Neural progenitor cell (in vitro differentiated cells): ENCODE results near the gene ARHGEF4.

Source experiments
- EZH2 ChIP-seq: fragments of 200-600 bp; sonication (generic); IDR thresholded peaks from 2 replicates; pipeline ENCODE4 v1.6.1; 2017; ENCODE audit warnings: antibody characterized with exemption, mild to moderate bottlenecking, moderate library complexity
- EZH2phosphoT487 ChIP-seq: fragments of 200-600 bp; sonication (generic); IDR thresholded peaks from 2 replicates; pipeline ENCODE4 v1.6.1; 2017; ENCODE audit warnings: antibody characterized with exemption
- TF ChIP-seq, protein P1 (sequence below): fragments of 200-600 bp; sonication (generic); IDR thresholded peaks from 2 replicates; pipeline ENCODE4 v1.5.1; 2017; ENCODE audit warnings: antibody characterized with exemption, mild to moderate bottlenecking

DNA sequence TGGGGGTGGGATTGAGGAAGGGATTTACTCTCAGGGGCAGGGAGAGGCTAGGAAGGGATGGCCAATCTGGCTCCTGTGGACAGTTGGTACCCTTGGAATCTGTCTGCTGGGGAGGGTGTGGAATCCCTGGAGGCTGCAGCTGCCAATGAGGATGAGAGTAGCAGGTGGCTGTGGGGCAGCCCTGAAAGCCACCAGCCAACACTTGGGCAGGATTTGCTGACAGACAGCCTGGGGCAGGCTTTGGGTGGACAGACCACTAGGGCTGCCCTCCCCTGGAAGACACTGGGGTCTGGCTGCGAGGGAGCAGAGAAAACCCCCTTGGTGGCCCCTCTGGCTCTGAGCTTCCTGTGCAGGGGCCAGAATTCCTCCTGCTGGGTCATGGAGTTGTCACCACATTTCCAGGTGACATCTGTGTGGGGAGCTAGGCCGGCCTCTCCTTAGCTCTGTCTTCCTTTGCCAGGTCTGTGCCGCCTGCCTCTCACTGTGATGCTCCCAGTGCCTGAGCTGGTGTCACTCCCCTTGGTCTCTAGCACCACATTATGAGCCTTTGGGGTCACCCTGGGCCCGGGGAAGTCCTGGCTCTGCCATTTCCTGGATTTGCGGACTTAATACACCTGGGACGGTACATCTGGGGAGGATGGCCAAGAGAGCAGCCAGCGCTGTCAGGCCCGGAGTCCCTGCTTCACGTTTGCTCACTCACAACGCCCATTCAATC lies 13.4 kb upstream of the ARHGEF4 start:
- TF ChIP-seq, protein P1, sequence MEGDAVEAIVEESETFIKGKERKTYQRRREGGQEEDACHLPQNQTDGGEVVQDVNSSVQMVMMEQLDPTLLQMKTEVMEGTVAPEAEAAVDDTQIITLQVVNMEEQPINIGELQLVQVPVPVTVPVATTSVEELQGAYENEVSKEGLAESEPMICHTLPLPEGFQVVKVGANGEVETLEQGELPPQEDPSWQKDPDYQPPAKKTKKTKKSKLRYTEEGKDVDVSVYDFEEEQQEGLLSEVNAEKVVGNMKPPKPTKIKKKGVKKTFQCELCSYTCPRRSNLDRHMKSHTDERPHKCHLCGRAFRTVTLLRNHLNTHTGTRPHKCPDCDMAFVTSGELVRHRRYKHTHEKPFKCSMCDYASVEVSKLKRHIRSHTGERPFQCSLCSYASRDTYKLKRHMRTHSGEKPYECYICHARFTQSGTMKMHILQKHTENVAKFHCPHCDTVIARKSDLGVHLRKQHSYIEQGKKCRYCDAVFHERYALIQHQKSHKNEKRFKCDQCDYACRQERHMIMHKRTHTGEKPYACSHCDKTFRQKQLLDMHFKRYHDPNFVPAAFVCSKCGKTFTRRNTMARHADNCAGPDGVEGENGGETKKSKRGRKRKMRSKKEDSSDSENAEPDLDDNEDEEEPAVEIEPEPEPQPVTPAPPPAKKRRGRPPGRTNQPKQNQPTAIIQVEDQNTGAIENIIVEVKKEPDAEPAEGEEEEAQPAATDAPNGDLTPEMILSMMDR: no peak
- no peak for TF ChIP-seq EZH2
- no peak for TF ChIP-seq EZH2phosphoT487
